NCI-H526 (cell line): ENCODE measurements around the gene ZKSCAN5.

Experiments
- DNase-seq, 2 experiments: peaks; one replicate each; lab custom pipeline; 2025; lab: John Stamatoyannopoulos, UW

Gene ZKSCAN5

DNA sequence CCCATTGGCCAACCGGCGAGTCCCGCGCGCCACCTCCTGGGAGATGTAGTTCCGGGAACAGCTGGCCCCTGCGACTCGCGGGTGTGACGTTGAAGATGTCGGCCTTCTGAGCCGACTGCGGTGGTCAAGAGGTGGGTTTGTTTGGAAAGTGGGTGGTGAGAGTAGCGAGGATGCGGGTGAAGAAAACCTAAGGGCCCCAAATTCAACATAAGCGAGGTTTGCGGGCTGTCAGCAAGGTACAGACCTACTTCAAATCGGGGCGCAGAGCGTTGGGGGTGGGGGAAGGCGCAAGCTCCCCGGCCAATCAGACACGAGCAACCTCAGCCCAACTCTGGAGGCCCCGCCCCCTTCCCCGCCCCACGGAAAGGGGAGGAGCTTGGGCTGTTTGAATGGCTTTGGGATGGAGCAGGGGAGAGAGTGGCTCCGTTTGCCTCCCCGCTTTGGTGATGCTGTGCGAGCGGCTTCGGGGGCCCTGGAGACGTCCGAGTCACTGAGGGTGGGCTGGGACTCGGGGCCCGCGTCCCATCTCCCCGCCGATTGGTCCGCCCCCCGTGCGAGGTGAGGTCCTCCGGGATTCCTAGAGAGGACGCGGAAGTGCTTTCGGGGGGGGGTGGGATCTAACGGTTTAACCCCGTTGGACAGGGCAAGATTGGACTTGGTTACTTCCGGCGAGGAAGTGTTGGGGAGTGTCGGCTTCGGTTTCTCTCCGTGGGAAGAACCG, at the start of gene ZKSCAN5:
Gene ZKSCAN5, plus strand, starts transcription at position 60 of the 721 bp plus-strand sequence. CDS start 1,383 bp downstream, outside the sequence.
- peak; percentile 97 to 99 for DNase-seq

GRCh38 chr7:99455874-99456273, 48.6 kb upstream of the ZKSCAN5 start:
- DNase-seq = no peak

GRCh38 chr7:99456288-99456687, 48.2 kb upstream of the ZKSCAN5 start:
- no peak for DNase-seq

DNA sequence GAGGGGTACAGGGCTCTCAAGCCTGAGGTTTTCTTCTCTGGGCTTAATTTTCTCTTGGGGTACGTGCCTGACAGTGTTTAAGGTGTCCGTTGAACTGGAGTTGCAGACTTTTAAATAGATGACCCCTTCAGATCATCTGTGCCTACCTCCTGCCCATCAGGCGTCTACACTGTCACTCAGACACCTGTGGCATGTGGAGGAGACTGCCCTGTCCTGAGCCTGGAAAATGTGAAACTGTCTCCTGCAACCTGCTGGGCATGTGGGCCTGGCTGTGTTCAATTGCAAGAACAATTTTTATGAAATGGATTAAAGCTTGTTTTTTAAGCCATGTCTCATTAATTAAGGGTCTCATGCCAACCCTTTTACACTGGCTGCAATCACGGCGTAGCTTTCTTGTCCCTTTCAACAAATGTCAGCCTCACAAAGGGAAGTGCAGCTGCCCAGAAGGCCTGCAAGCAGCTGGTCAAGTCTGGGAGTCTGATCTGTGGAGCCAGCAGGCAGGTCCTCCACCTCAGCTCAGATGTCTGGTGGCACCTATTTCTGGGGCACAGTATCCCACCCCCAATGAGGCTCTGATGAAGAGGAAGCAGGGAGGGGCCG, 47.3 kb upstream of the ZKSCAN5 start:
- DNase-seq = no peak

DNA sequence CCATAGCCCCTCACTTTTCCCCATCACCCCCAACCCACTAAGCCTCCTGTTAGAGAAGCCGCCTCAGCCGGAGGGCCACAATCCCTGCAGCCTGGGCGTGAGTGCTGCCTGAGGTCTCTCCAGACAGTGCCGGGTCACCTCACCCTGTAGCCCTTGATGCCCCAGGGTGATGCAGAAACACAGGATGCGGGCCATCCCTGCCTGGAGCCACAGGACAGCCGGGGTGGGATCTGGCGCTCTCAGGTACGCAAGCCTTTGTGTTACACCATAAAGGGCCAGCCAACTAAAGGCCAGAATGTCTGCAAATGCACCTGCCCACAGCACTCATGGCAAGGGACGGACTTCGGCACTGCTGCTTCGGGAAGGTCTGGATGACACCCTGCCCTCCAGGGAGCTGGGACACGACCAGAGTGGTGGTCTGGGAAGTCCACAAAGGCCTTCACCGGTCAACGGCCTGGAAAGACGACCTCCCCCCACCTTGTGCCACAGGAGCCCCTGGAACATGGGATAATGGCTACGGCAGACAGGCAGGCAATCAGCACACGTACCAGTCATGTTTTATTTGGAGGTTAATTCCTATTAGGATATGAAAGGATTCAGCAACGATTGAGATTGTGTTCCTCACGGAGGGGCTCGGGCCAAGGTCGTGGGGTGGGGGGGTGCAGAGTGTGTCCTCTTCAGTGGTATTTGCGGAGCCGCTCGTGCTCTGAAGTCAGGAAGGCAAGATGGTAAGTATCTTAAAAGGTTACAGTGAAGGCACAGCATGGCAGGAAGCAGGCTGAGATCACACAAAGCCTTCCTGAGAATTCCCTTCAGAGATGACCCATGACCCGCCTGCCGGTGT, 46.6 kb upstream of the ZKSCAN5 start:
- DNase-seq = no peak

DNA sequence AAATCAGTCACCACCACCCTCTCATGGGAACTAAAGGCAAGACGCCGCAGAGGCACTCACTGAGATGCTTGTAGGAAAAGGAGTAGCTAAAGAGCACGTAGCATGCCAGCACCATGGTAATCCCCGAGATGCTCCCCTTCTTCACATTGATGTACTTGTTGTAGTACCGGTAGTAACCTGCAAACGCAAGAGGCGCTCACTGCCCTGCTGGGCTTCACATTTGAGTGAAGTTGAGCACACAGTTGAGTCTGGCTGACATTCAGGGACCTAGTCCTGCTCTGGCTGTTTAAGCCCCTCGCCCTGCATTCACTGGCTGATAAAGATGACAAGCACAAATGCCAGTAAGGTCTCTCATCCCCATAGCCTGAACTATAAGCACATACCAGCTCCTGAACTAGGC, 45.4 kb upstream of the ZKSCAN5 start:
- DNase-seq = peak in 1 of 2 experiments; percentile 53

- DNase-seq = no peak
Measured at GRCh38 chr7:99460651-99461050, 43.8 kb upstream of the ZKSCAN5 start.

- DNase-seq = no peak
Measured at GRCh38 chr7:99461221-99461620, 43.2 kb upstream of the ZKSCAN5 start.

DNA sequence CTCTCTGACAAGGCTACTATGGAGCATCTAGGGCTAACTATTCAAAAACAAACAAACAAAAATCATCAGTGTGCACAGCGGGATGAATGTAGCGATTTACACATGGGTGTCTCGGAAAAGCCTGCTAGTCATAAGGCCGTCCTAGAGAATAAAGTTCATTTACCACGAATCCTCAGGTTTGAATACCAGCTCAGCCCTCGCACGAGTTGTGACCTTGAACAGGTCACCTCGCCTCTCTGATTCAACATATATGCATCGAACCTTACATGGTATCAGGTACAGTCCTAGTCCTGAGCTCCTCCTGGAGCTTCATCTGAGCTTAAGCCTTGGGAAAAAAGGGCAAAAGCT, 39.1 kb upstream of the ZKSCAN5 start:
- DNase-seq = no peak

DNA sequence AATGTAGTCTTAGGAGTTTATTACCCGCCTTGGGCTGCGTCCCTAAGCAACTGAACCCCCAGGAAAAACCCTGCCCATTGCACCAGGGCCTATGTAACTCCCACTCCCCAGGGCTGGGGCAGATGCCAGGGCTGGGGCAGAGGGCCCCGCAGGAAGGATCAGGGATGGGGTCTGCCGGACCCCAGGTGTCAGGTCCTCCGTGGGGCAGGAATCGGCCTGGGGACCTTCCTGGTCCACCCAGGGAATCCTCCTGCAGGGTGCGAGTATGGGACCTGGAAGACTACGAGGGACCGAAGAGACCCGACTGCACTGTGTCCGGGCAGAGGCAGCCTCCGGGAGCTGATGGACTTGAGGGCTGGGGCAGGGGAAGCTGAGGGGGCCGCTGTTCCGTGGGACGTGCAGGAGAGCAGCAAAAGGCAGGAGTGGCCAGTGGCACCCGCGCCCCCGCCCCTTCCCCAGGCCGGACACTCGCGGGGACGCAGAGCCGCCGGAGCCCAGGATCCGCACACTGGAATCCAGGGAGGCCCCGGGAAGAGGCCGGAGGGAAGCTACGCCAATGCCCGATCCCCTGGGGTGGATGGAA, 36.0 kb upstream of the ZKSCAN5 start:
- no peak for DNase-seq

DNA sequence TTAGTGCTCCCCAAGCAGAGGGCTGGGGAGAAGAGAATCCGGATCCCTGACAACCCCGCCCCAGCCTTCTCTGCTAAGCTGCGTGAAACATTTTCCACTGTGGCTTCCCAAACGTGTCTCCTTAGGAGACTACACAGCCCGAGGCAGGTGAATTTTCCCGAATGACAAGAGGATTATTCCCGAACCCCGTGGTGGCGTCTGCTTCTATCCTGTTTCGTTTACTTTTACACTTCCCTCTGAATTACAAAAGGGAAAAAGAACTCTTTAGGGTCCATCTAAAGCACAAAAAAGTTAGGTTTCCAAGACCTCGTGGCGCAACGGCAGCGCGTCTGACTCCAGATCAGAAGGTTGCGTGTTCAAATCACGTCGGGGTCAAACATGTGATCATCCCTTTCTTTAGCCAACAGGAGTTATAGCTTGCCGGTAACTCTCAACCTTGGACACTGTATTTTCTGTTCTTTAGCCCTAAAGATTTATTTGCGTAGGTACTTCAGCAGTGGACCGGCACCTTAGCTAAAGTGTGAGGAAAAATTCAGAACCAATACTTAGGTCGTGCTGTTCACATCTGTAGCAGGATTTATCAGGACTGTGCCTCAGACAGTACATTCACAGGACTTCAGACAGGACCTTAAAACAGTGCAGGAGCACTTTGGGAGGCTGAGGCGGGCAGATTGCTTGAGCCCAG, 34.9 kb upstream of the ZKSCAN5 start:
- DNase-seq = no peak

- DNase-seq = peak; percentile 96 to 99
Measured at GRCh38 chr7:99472561-99473314, 31.7 kb upstream of the ZKSCAN5 start, which contains the start of gene ZNF789. TSS of gene ZNF789 (plus strand) at chr7:99472890. CDS start at chr7:99476457, 3,567 bp downstream.

GRCh38 chr7:99473315-99473596, 31.2 kb upstream of the ZKSCAN5 start:
- DNase-seq = peak in 1 of 2 experiments; percentile 34

GRCh38 chr7:99476107-99476506, 28.4 kb upstream of the ZKSCAN5 start:
- no peak for DNase-seq

DNA sequence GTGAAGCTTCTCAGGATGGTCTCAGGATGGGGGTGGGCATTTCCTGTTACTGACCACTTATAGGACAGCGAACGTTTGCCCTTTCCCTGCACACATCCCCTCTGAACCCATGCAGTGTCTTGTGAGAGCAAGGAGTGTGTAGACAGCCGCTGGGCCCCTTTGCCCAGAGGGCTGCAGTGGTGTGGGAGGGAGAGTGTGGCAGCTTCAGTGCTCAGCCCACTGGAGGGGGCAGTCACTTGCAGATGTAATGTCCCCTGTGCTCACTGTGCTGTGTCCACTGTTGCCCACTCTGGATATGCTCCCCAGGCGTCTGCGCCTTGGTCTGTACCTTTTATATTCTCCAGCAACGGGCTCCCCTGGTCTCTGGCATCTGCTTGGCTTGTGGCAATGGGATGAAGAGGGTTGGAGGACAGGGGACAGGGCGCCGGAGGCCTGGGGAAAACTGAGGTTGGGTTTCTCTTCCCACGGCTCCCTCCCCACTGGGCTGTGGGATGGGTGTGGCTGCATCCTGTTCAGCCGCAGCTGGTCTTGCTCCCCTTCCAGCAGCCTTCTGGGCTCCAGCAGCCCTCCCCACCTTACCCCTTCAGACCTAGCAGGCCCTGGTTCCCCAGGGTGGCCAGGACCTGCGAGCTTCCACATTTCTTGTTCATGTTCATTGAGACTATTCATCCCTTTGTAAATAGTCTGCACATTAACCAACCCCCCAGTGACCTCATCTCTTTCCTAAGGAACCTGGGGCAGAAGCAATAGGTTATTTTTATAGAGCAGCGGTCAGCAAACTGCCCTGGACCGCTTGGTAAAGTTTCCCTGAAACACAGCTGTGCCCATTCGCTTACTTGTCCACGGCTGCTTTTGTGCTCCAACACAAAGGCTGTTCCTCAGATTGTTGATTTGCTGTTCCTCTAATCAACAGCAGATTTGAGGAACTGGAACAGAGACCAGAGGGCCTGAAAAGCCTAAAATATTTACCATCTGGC, 25.7 kb upstream of the ZKSCAN5 start:
- DNase-seq = no peak

GRCh38 chr7:99485094-99485493, 19.4 kb upstream of the ZKSCAN5 start:
- no peak for DNase-seq

DNA sequence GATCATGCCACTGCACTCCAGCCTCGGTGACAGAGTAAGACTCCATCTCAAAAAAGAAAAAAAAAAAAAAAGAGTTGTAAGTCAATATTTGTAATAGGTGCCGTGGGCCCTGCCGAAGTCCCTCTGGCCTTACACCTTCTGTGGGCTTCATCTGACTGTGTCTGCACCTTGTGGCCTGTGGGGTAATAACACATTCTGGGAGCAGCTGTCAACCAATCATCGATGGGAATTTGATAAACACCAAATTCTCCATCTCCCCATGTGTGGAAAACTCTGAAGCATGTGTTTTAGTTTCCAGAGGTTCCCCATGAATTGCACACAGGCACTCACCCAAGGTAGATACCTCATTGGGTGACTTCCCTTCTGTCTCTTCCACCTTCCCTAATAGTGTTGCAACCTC, 15.2 kb upstream of the ZKSCAN5 start:
- DNase-seq = no peak

DNA sequence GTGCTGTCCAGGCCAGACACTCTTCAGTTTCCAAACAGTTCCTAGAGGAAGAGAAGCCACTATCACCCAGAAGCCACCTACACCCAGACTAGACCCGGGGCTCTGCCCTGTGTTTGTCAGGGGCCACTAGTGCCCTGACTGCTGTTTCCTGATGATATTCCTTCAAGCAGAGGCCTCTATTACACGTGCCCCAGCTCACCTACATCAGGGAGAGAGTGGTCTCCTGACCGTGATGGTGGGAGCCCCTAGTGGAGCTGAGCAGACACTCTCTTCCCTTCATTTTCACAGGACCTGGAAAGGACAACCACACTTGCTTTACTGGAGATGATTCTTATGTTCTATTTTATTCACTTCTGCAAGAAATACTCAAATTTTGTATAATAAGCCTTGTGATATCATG, 13.6 kb upstream of the ZKSCAN5 start:
- no peak for DNase-seq

- DNase-seq = no peak
Measured at GRCh38 chr7:99493823-99494222, 10.6 kb upstream of the ZKSCAN5 start.
